Activated CD4-positive, alpha-beta T cell treated with anti-CD3 and anti-CD28 coated beads for 36 hours (primary cell): ENCODE results near the gene INSR. TPM values are rescaled to one million over a fixed set of nuclear protein-coding genes. Genes with fewer than 3 reads are reported as not detected.

Experiments used
- ATAC-seq: fragments of 200-7000 bp; cut with Tn5 transposase; one replicate; pipeline ENCODE4 v1.10.0; 2021; ENCODE audit warnings: mild to moderate bottlenecking, moderate library complexity
- CTCF ChIA-PET: fragments of 350-600 bp; sonication (Branson Sonifier 250); formaldehyde crosslinking; loops from one replicate; lab custom pipeline; 2021; ENCODE audit warnings: antibody characterized with exemption; lab: Charles Lee
- POLR2A ChIA-PET: fragments of 350-600 bp; sonication (Branson Sonifier 250); formaldehyde crosslinking; loops from one replicate; lab custom pipeline; 2021; ENCODE audit warnings: antibody characterized with exemption, inconsistent platforms; lab: Charles Lee
- DNase-seq: peaks from one replicate; pipeline ENCODE4 v3.0.0-alpha.2; 2020
- H3K27ac Mint-ChIP-seq: one replicate; pipeline ENCODE4 v1.8.0; 2021; ENCODE audit warnings: mixed read lengths
- H3K27me3 Mint-ChIP-seq: one replicate; pipeline ENCODE4 v1.8.0; 2021; ENCODE audit warnings: mixed read lengths
- H3K36me3 Mint-ChIP-seq: one replicate; pipeline ENCODE4 v1.8.0; 2021; ENCODE audit warnings: low read depth, mixed read lengths
- H3K4me1 Mint-ChIP-seq: one replicate; pipeline ENCODE4 v1.8.0; 2021; ENCODE audit warnings: mixed read lengths
- H3K4me3 Mint-ChIP-seq: one replicate; pipeline ENCODE4 v1.8.0; 2021; ENCODE audit warnings: mild to moderate bottlenecking, moderate library complexity, mixed read lengths
- H3K9me3 Mint-ChIP-seq: one replicate; pipeline ENCODE4 v1.8.0; 2021; ENCODE audit warnings: low read depth, mixed read lengths
- intact Hi-C, 2 experiments: fragments of 100-400 bp; cut with DNase I in 1 of 2; cut with micrococcal nuclease in 1 of 2; formaldehyde crosslinking; loops; one replicate each; pipeline versions ENCODE4 v1.14.2 to v1.15.1; 2022 to 2024; cut with DNase I, micrococcal nuclease
- total RNA-seq, 2 experiments: library from RNA; stranded (reverse); gene quantifications; one replicate each; pipeline ENCODE4 v1.2.3, GENCODE V29; 2021

Gene INSR
- total RNA-seq, 2 experiments from 2014 or later = 3.5 to 4.2 TPM

DNA sequence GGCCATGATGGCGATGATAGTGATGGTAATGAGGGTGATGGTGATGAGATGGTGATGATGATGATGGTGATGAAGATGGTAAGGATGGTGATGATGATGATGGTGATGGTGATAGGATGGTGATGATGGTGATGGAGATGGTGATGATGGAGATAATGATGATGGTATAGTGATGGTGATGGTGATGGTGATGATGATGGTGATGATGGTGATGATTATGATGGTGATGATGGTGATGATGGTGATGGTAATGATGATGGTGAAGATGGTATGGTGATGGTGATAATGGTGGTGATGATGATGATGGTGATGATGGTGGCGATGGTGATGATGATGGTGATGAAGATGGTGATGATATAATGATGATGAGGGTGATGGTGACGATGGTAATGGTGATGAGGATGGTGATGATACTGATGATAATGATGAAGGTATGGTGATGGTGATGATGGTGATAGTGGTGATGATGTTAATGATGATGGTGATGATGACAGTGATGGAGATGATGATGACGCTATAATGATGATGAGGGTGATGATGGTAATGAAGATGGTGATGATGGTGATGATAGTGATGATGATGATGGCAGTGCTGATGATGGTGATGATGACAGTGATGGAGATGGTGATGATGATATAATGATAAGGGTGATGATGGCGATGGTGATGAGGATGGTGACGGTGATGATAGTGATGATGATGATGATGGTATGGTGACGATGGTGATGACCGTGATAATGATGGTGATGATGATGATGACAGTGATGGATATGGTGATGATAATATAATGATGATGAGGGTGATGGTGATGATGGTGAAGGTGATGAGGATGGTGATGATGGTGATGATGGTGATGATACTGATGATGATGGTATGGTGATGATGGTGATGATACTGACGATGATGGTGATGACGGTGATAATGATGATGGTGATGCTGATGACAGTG lies 187.2 kb downstream of the INSR start:
- ChIA-PET CTCF (no interaction called here), POLR2A (no interaction called here)
- H3K4me3 Mint-ChIP-seq = no peak overlapping the region
- ATAC-seq = no peak
- no peak overlapping the region for H3K27ac Mint-ChIP-seq
- intact Hi-C loops = no loop called here
- H3K9me3 Mint-ChIP-seq = no peaks in the 10 kb centered on the region
- peaks cover 4% of the 10 kb centered on the region for H3K4me1 Mint-ChIP-seq
- H3K36me3 Mint-ChIP-seq = no peaks in the 10 kb centered on the region
- DNase-seq = no peak
- no peaks in the 10 kb centered on the region for H3K27me3 Mint-ChIP-seq

DNA sequence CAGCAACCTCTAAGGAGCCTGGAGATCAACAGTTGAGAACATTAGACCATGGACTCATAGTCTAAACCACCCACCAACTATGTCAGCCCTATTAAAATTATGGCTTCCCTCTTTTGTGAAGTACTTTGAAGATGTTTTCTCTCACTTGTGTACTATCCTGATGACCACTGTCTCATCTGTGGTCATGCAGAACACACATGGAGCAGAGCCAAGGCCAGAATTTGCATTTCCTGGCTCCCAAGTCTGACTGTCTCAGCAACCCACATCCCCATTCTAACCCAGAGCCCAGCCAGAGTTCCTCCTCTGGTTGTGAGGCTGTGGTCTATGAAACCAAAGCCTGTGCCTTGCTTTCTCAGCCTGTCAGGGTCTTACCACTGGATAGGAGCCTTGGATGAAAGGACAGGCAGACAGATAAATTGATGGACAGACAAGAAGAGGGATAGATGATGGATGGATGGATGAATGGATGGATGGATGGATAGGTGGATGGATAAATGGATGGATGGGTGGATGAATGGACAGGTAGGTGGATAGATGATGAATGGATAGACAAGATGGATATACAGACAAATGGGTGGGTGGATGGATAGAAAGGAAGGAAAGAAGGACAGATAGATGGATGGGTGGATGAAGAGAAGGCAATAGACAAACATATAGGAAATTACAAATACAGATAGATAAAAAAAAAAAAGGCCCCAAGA lies 189.3 kb downstream of the INSR start:
- no peak overlapping the region for H3K27ac Mint-ChIP-seq
- ATAC-seq (no peak), DNase-seq (no peak)
- no peaks in the 10 kb centered on the region for H3K27me3 Mint-ChIP-seq
- H3K4me1 Mint-ChIP-seq = peaks cover 14% of the 10 kb centered on the region
- H3K4me3 Mint-ChIP-seq = no peak overlapping the region
- ChIA-PET POLR2A (interaction anchor here (0.6 kb wide), 1 partner anchor 609 kb away, joined by 4 read pairs; no protein-coding TSS in a partner anchor), CTCF (no interaction called here)
- no peaks in the 10 kb centered on the region for H3K9me3 Mint-ChIP-seq
- intact Hi-C loops = loop anchor here in 1 of 2 experiments (5.0 kb wide), 1 partner anchor 42 kb away; no protein-coding TSS in a partner anchor
- H3K36me3 Mint-ChIP-seq = no peaks in the 10 kb centered on the region

DNA sequence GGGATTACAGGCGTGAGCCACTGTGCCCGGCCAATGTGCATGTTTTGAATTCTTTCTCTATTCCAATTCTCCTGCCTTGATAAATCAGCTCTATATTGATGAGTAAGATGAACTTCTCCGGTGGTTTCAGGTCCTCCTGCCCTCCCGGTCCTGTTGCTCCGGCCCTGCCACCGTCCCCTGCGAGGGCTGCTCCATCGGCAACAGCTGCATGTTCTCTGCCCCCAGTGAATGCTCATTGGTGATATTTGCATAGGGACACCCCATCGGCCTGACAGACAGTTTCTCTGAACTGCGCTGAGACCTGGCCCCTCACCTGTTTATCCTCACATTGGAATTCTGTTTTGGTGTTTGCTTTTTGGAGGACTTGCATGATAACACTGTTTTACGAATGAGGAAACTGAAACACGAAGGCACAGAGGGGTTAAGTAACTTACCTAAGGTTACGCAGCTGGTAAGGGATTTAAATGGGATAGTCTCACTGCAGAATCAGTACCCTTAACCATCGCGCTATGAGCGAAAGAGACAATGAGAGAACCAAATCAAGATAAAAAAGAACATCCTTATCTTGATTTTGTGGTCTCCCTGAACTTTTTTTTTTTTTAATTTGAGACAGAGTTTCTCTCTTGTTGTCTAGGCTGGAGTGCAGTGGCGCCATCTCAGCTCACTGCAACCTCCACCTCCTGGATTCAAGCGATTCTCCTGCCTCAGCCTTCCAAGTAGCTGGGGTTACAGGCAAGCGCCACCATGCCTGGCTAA lies 192.5 kb downstream of the INSR start:
- no peaks in the 10 kb centered on the region for H3K27me3 Mint-ChIP-seq
- peaks cover 6% of the 10 kb centered on the region for H3K36me3 Mint-ChIP-seq
- no peak overlapping the region for H3K4me3 Mint-ChIP-seq

DNA sequence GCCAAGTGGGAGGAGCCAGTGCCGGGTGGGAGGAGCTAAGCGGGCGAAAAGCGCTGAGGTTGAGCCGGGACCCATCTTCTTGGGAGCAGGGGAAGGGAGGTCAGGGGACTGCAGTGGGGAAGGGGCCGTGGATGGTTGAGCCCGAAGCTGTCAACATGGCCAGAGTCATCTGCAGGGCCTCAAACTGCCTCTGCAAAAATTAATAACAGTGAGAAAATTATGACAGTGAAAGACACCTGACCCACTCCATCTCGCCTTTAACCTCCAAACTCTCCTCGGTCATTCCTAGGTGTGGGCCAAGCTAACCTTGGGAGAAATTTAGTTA lies 194.7 kb downstream of the INSR start:
- no peaks in the 10 kb centered on the region for H3K27me3 Mint-ChIP-seq
- peaks cover 11% of the 10 kb centered on the region for H3K36me3 Mint-ChIP-seq
- H3K27ac Mint-ChIP-seq = peak overlapping the region; percentile 92
- DNase-seq (no peak), ATAC-seq (no peak)
- H3K4me3 Mint-ChIP-seq = peak overlapping the region; percentile 90
- intact Hi-C loops = loop anchor here in 1 of 2 experiments (1.0 to 2.0 kb wide), 10 partner anchors 30 to 906 kb away; partner anchors contain the start of genes ELAVL1, GPR108, MAP2K7 and MCOLN1
- peaks cover 27% of the 10 kb centered on the region for H3K4me1 Mint-ChIP-seq
- ChIA-PET POLR2A (interaction anchor here (0.5 to 1.3 kb wide), 6 partner anchors 30 to 700 kb away, joined by 3 to 8 read pairs (median 3); partner anchors contain the start of genes ARHGEF18 and ZNF557), CTCF (interaction anchor here (0.6 to 4.5 kb wide), 16 partner anchors 15 to 469 kb away, joined by 3 to 20 read pairs (median 4); partner anchors contain the start of gene ZNF557)
- peaks cover 22% of the 10 kb centered on the region for H3K9me3 Mint-ChIP-seq

More for the DNA sequence above, 192.5 kb downstream of the INSR start:
- ChIA-PET POLR2A (no interaction called here), CTCF (interaction anchor here (0.6 to 4.5 kb wide), 27 partner anchors 8 to 703 kb away, joined by 3 to 20 read pairs (median 3); partner anchors contain the start of gene ZNF557)
- ATAC-seq (no peak), DNase-seq (no peak)
- Mint-ChIP-seq H3K9me3 (peaks cover 9% of the 10 kb centered on the region), H3K27ac (no peak overlapping the region), H3K4me1 (peaks cover 27% of the 10 kb centered on the region)
- intact Hi-C loops = loop anchor here (1.0 to 5.0 kb wide), 3 partner anchors 46 to 279 kb away; no protein-coding TSS in a partner anchor

DNA sequence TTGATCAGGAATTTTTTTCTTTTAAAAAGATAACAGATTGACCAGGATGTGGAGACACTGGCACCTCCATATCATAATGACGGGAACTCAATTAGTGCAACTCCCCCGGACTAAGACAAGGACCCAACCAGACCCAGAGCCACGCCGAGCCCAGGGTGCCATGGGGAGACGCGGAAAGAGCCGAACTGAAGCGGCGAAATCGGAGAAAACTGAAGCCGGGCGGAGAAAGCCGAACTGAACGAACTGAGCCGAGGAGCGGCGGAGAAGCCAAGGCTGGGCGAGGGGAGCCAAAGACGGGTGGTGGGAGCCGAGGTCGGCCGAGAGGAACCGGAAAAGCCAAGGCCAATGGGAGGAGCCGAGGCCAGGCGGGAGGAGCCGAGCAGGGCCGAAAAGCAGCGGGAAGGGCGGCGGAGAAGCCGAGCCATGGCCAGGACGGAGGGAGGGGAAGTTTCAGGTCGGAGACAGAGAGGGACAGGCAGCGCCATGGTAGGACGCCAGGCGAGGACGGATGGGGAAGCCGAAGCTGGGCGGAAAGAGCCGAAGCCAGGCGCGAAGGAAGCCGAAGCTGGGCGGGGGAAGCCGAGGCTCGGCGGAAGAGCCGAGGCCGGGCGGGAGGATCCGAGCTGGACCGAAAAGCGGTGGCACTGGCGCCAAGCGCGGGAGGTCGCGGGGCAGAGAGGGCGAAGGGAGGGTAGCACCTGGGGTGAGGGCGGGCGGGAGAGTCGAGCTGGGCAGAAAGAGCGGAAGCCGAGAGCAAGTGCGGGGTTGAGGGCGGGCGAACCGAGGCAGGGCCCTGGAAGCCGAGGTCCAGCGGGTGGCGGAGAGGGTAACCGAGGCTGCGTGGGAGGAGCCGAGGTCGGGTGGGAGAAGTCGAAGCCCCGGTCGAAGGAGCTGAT lies 195.3 kb downstream of the INSR start:
- intact Hi-C loops = loop anchor here in 1 of 2 experiments (1.0 to 2.0 kb wide), 10 partner anchors 30 to 906 kb away; partner anchors contain the start of genes ELAVL1, GPR108, MAP2K7 and MCOLN1
- Mint-ChIP-seq H3K4me3 (peak overlapping the region; percentile 90), H3K4me1 (peaks cover 27% of the 10 kb centered on the region), H3K27ac (peak overlapping the region; percentile 92), H3K27me3 (no peaks in the 10 kb centered on the region), H3K36me3 (peaks cover 11% of the 10 kb centered on the region), H3K9me3 (peaks cover 22% of the 10 kb centered on the region)
- peak; percentile 94 for DNase-seq
- ChIA-PET CTCF (interaction anchor here (0.6 to 4.5 kb wide), 15 partner anchors 28 to 469 kb away, joined by 3 to 20 read pairs (median 4); partner anchors contain the start of gene ZNF557), POLR2A (interaction anchor here (0.5 to 1.3 kb wide), 6 partner anchors 30 to 701 kb away, joined by 3 to 8 read pairs (median 3); partner anchors contain the start of genes ARHGEF18 and ZNF557)
- ATAC-seq = peak; percentile 95

DNA sequence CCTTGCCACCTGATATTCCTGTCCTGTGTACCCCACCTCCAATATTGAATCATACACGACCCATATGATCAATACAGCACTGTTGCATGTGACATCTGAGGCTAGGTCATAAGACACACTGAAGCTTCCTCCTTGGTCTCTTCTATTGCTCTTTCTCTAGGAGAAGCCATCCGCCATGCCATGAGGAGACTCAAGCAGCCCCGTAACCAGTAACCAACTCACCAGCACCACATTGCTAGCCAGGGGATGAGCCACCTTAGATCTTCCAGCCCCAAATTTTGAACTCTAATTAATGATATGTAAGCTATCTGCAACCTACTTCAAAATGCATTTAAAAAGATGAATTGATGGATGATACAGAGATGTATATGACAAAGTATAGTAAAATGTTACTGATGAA lies 196.1 kb downstream of the INSR start:
- intact Hi-C loops = loop anchor here in 1 of 2 experiments (2.0 kb wide), 2 partner anchors 391 to 583 kb away; partner anchors contain the start of genes PEX11G and TRAPPC5
- ChIA-PET CTCF (no interaction called here), POLR2A (no interaction called here)
- H3K27me3 Mint-ChIP-seq = no peaks in the 10 kb centered on the region
- peaks cover 26% of the 10 kb centered on the region for H3K9me3 Mint-ChIP-seq
- peaks cover 27% of the 10 kb centered on the region for H3K4me1 Mint-ChIP-seq
- peak overlapping the region; percentile 92 for H3K27ac Mint-ChIP-seq
- ATAC-seq (no peak), DNase-seq (no peak)
- peaks cover 11% of the 10 kb centered on the region for H3K36me3 Mint-ChIP-seq
- peak overlapping the region; percentile 90 for H3K4me3 Mint-ChIP-seq

DNA sequence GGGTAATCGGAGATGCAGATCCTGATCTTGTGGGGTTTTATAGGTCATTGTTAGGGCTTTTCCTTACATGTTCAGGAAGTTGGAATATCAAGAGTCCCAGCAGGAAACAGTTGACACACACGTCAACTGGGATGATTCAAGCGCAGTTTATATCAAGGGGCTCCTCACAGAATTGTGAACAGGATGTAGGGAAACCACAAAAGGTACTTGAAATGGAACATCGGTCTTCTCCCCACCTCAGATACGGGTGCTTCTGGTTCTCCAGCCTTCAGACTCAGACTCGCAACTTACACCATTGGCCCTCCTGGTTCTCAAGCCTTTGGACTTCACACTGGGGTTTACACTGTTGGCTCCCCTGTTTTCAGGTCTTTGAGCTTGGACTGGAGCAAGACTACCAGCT lies 205.2 kb downstream of the INSR start:
- H3K9me3 Mint-ChIP-seq = peaks cover 44% of the 10 kb centered on the region
- intact Hi-C loops = no loop called here
- H3K4me1 Mint-ChIP-seq = peaks cover 8% of the 10 kb centered on the region
- H3K27ac Mint-ChIP-seq = no peak overlapping the region
- ChIA-PET POLR2A (no interaction called here), CTCF (no interaction called here)
- DNase-seq (no peak), ATAC-seq (no peak)
- H3K36me3 Mint-ChIP-seq = peaks cover 49% of the 10 kb centered on the region
- H3K27me3 Mint-ChIP-seq = no peaks in the 10 kb centered on the region
- no peak overlapping the region for H3K4me3 Mint-ChIP-seq

DNA sequence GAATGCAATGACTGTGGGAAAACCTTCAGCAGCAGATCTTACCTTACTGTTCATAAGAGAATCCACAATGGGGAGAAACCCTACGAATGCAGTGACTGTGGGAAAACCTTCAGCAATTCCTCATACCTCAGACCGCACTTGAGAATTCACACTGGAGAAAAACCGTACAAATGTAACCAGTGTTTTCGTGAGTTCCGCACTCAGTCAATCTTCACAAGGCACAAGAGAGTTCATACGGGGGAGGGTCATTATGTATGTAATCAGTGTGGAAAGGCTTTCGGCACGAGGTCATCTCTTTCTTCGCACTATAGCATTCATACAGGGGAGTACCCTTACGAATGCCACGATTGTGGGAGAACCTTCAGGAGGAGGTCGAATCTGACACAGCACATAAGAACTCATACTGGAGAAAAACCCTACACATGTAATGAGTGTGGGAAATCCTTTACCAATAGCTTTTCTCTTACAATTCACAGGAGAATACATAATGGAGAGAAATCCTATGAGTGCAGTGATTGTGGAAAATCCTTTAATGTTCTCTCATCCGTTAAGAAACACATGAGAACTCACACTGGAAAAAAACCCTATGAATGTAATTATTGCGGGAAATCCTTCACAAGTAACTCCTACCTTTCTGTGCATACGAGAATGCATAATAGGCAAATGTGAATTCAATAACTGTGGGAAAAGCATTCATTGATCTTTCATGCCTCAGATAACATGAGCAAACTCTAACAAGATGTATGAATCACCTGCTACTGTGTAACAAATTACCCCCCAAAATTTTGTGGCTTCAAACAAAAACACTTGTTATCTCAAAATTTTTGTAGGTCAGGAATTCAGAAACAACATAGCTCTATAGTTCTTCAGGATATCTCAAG lies 210.9 kb downstream of the INSR start:
- ATAC-seq = no peak
- Mint-ChIP-seq H3K4me3 (peak overlapping the region; percentile 20), H3K27ac (no peak overlapping the region), H3K27me3 (no peaks in the 10 kb centered on the region), H3K4me1 (no peaks in the 10 kb centered on the region), H3K36me3 (peaks cover 83% of the 10 kb centered on the region), H3K9me3 (peaks cover 43% of the 10 kb centered on the region)
- POLR2A ChIA-PET = no interaction called here
- CTCF ChIA-PET = no interaction called here
- peak; percentile 28 for DNase-seq
- intact Hi-C loops = no loop called here

DNA sequence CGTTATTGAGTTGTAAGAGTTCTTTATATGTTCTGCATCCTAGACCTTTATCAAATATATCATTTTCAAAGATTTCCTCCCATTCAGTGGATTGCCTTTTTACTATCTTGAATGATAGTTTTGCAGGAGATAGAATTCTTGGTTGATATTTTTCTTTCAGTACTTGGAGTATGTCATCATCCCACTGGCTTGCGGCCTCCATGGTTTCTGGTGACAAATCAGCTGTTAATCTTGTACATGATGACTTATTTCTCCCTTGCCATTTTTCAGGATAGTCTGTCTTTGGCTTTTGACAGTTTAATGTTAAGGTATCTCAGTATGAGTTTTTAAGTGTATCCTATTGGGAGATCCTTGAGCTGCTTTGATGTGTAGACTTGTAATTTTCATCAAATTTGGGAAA lies 216.2 kb downstream of the INSR start:
- ChIA-PET POLR2A (no interaction called here), CTCF (no interaction called here)
- peak; percentile 20 for DNase-seq
- H3K27ac Mint-ChIP-seq = no peak overlapping the region
- no peak overlapping the region for H3K4me3 Mint-ChIP-seq
- H3K27me3 Mint-ChIP-seq = no peaks in the 10 kb centered on the region
- peaks cover 42% of the 10 kb centered on the region for H3K9me3 Mint-ChIP-seq
- ATAC-seq = no peak
- H3K4me1 Mint-ChIP-seq = no peaks in the 10 kb centered on the region
- intact Hi-C loops = no loop called here
- H3K36me3 Mint-ChIP-seq = peaks cover 96% of the 10 kb centered on the region
